GM19043 (cell line): Measurements from ENCODE around the gene PHF21A.
"Not testable (repeated sequence)": the region's sequence is repeated elsewhere in the genome, so short reads cannot be mapped to it uniquely, and the experiment has no call there.

Experiments
- ATAC-seq: cut with Tn5 transposase; IDR thresholded peaks from one replicate; pipeline ENCODE4 v1.9.1; 2021; ENCODE audit warnings: low read depth; ENCODE audit not compliant: unreplicated experiment

The PHF21A gene

GRCh38 chr11:46039990-46040389 is 81.3 kb downstream of the PHF21A start:
- ATAC-seq, result no peak

- no peak for ATAC-seq
These were observed 82.7 kb downstream of the PHF21A start for GRCh38 chr11:46038529-46038928.

GRCh38 chr11:46036969-46037368 is 84.3 kb downstream of the PHF21A start:
- no peak for ATAC-seq

GRCh38 chr11:46036009-46036408 is 85.2 kb downstream of the PHF21A start:
- ATAC-seq, result no peak

- no peak for ATAC-seq
These were observed 87.2 kb downstream of the PHF21A start for GRCh38 chr11:46034041-46034440.

- no peak for ATAC-seq
These were observed 94.5 kb downstream of the PHF21A start for GRCh38 chr11:46026606-46027293.

- ATAC-seq, result no peak
These were observed 101.1 kb downstream of the PHF21A start for GRCh38 chr11:46020084-46020599.

- no peak for ATAC-seq
These were observed 102.6 kb downstream of the PHF21A start for GRCh38 chr11:46018651-46019050.

- ATAC-seq, result no peak
These were observed 103.9 kb downstream of the PHF21A start for GRCh38 chr11:46017341-46017740.

- no peak for ATAC-seq
These were observed 105.3 kb downstream of the PHF21A start for GRCh38 chr11:46015941-46016340.

GRCh38 chr11:46014168-46014567 is 107.1 kb downstream of the PHF21A start:
- ATAC-seq, result not testable (repeated sequence)

GRCh38 chr11:46012185-46012584 is 109.1 kb downstream of the PHF21A start:
- no peak for ATAC-seq

GRCh38 chr11:46010100-46010499 is 111.2 kb downstream of the PHF21A start:
- ATAC-seq, result no peak

- no peak for ATAC-seq
These were observed 111.6 kb downstream of the PHF21A start for GRCh38 chr11:46009647-46010046.

GRCh38 chr11:46006418-46007070 is 114.7 kb downstream of the PHF21A start:
- ATAC-seq, result no peak

GRCh38 chr11:46003572-46003971 is 117.7 kb downstream of the PHF21A start:
- ATAC-seq, result no peak

- ATAC-seq, result no peak
These were observed 119.1 kb downstream of the PHF21A start for GRCh38 chr11:46002189-46002588.

GRCh38 chr11:46001448-46001914 is 119.8 kb downstream of the PHF21A start:
- ATAC-seq, result no peak

- no peak for ATAC-seq
These were observed 123.7 kb downstream of the PHF21A start for GRCh38 chr11:45997599-45997998.

- no peak for ATAC-seq
These were observed 125.9 kb downstream of the PHF21A start for GRCh38 chr11:45995342-45995734.

GRCh38 chr11:45994371-45995341 is 126.6 kb downstream of the PHF21A start:
- ATAC-seq, result no peak
